Keratinocyte (primary cell): ENCODE data around the gene OR10K1. TPM values are rescaled to one million over a fixed set of nuclear protein-coding genes. Genes with fewer than 3 reads are reported as not detected.

Experiments used
- DNase-seq: peaks from one replicate; pipeline ENCODE4 v3.0.0-alpha.2; 2011; ENCODE audit warnings: low read depth, missing footprints, low spot score
- FAIRE-seq: peaks from 2 replicates; lab custom pipeline; 2011; peaks lifted over from hg19 to GRCh38; lab: Jason Lieb, UNC
- H2AFZ ChIP-seq: 2 replicates; pipeline ENCODE4 v1.6.0; 2012; ENCODE audit warnings: low read length, control low read depth, inconsistent platforms; ENCODE audit not compliant: control insufficient read depth
- H3K27ac ChIP-seq: 2 replicates; pipeline ENCODE4 v1.5.1; 2011; ENCODE audit warnings: low read length; ENCODE audit not compliant: control insufficient read depth, insufficient read depth
- H3K27me3 ChIP-seq: 3 replicates; pipeline ENCODE4 v1.6.0; 2011; ENCODE audit warnings: low read length; ENCODE audit not compliant: control insufficient read depth, insufficient read depth; ENCODE audit errors: extremely low read depth
- H3K36me3 ChIP-seq, 2 experiments: 2 replicates in 1 of 2; 3 replicates in 1 of 2; pipeline ENCODE4 v1.5.1; 2011; ENCODE audit warnings: low read length in 2 of 2, mild to moderate bottlenecking in 1 of 2; ENCODE audit not compliant: control insufficient read depth in 2 of 2, insufficient read depth in 2 of 2; ENCODE audit errors: extremely low read depth in 1 of 2
- H3K4me1 ChIP-seq: 3 replicates; pipeline ENCODE4 v1.5.1; 2011; ENCODE audit warnings: low read length; ENCODE audit not compliant: control insufficient read depth, insufficient read depth; ENCODE audit errors: extremely low read depth
- H3K4me2 ChIP-seq: 3 replicates; pipeline ENCODE4 v1.6.0; 2011; ENCODE audit warnings: low read depth, low read length; ENCODE audit not compliant: control insufficient read depth, insufficient read depth; ENCODE audit errors: extremely low read depth
- H3K4me3 ChIP-seq, 3 experiments: fragments of 200-600 bp in 1 of 3; sonication (generic) in 1 of 3; 2 replicates in 2 of 3; 3 replicates in 1 of 3; pipeline ENCODE4 v1.5.1; 2011 to 2016; ENCODE audit warnings: low read length in 3 of 3, mild to moderate bottlenecking in 3 of 3, control low read depth in 2 of 3, inconsistent platforms in 1 of 3, low read depth in 1 of 3, mixed read lengths in 1 of 3, mixed run types in 1 of 3, moderate library complexity in 1 of 3; ENCODE audit not compliant: control insufficient read depth in 2 of 3, insufficient read depth in 2 of 3; ENCODE audit errors: extremely low read depth in 1 of 3
- H3K79me2 ChIP-seq: 2 replicates; pipeline ENCODE4 v1.6.0; 2012; ENCODE audit warnings: low read length; ENCODE audit not compliant: control insufficient read depth, insufficient read depth
- H3K9ac ChIP-seq: 3 replicates; pipeline ENCODE4 v1.6.0; 2011; ENCODE audit warnings: low read length; ENCODE audit not compliant: control insufficient read depth, insufficient read depth; ENCODE audit errors: extremely low read depth
- H3K9me1 ChIP-seq: 3 replicates; pipeline ENCODE4 v1.6.0; 2011; ENCODE audit warnings: low read length; ENCODE audit not compliant: control insufficient read depth, insufficient read depth; ENCODE audit errors: extremely low read depth
- H3K9me3 ChIP-seq: 2 replicates; pipeline ENCODE4 v1.5.1; 2012; ENCODE audit warnings: low read depth, low read length; ENCODE audit not compliant: control insufficient read depth
- H4K20me1 ChIP-seq: 3 replicates; pipeline ENCODE4 v1.6.0; 2011; ENCODE audit warnings: low read length; ENCODE audit not compliant: control insufficient read depth, insufficient read depth; ENCODE audit errors: extremely low read depth
- CTCF ChIP-seq, 3 experiments: IDR thresholded peaks in 1 of 3; conservative IDR thresholded peaks in 1 of 3; optimal IDR thresholded peaks in 1 of 3; 2 replicates in 2 of 3; 3 replicates in 1 of 3; pipeline versions ENCODE3 to v1.5.1; 2011; ENCODE audit warnings: low read length in 3 of 3, mild to moderate bottlenecking in 3 of 3, moderate library complexity in 2 of 3, control low read depth in 1 of 3, inconsistent platforms in 1 of 3; ENCODE audit not compliant: insufficient read depth in 2 of 3; ENCODE audit errors: extremely low read depth in 1 of 3
- EZH2 ChIP-seq: IDR thresholded peaks from one replicate; pipeline ENCODE4 v1.6.1; 2012; ENCODE audit warnings: inconsistent platforms, mild to moderate bottlenecking, low read length, moderate library complexity
- dilution Hi-C: fragments of 300-500 bp; cut with MboI; formaldehyde crosslinking; loops from one replicate; pipeline ENCODE4 v1.7.0; 2020; ENCODE audit warnings: low sequenced_read_pairs; ENCODE audit not compliant: extremely low pct_ligation_motif_present
- polyA plus RNA-seq, 5 experiments: library from polyadenylated mRNA; depleted of rRNA in 3 of 5; stranded (reverse) in 3 of 5; stranded (forward) in 1 of 5; unstranded in 1 of 5; fragments of >200 nt; gene quantifications; 1 replicate in 1 of 5; 2 replicates in 3 of 5; 3 replicates in 1 of 5; pipeline versions ENCODE4 v1.2.1 to v1.2.3, GENCODE V29; 2011 to 2012; ENCODE audit warnings: missing spikeins in 2 of 5, low read depth in 1 of 5, low replicate concordance in 1 of 5

The OR10K1 gene
- polyA plus RNA-seq, 1 donor (not counting 4 experiments of a cell fraction or from before 2014, with no cell fraction given), result not detected

GRCh38 chr1:158493054-158493453, 31.4 kb downstream of the OR10K1 start:
- no peaks in the 10 kb centered on the region for H3K4me1 ChIP-seq
- FAIRE-seq, result no peak
- DNase-seq, result no peak
- dilution Hi-C loops, result no loop called here
- H3K9me3 ChIP-seq, result no peaks in the 10 kb centered on the region
- H2AFZ ChIP-seq, result no peak overlapping the region
- no peak overlapping the region for H3K4me3 ChIP-seq
- no peak overlapping the region for H3K4me2 ChIP-seq
- TF ChIP-seq EZH2, result no peak
- no peak for TF ChIP-seq CTCF (optimal IDR thresholded peaks at IDR 0.05 in 1 of 3, IDR thresholded peaks at IDR 0.05 in 1 of 3, conservative IDR thresholded peaks at IDR 0.05 in 1 of 3; ENCODE audit: extremely low read depth in 1 of 3, insufficient read depth in 2 of 3, low read length in 3 of 3)
- no peaks in the 10 kb centered on the region for H3K27me3 ChIP-seq
- H3K9ac ChIP-seq, result no peak overlapping the region
- no peaks in the 10 kb centered on the region for H4K20me1 ChIP-seq
- no peaks in the 10 kb centered on the region for H3K9me1 ChIP-seq
- H3K79me2 ChIP-seq, result no peaks in the 10 kb centered on the region
- H3K36me3 ChIP-seq, result no peaks in the 10 kb centered on the region
- no peak overlapping the region for H3K27ac ChIP-seq

- no peak overlapping the region for H3K4me2 ChIP-seq
- dilution Hi-C loops, result no loop called here
- no peak for TF ChIP-seq EZH2
- no peak for TF ChIP-seq CTCF (optimal IDR thresholded peaks at IDR 0.05 in 1 of 3, IDR thresholded peaks at IDR 0.05 in 1 of 3, conservative IDR thresholded peaks at IDR 0.05 in 1 of 3; ENCODE audit: extremely low read depth in 1 of 3, insufficient read depth in 2 of 3, low read length in 3 of 3)
- H3K79me2 ChIP-seq, result no peaks in the 10 kb centered on the region
- no peaks in the 10 kb centered on the region for H3K27me3 ChIP-seq
- H3K4me1 ChIP-seq, result no peaks in the 10 kb centered on the region
- H3K4me3 ChIP-seq, result no peak overlapping the region
- H2AFZ ChIP-seq, result no peak overlapping the region
- H3K9ac ChIP-seq, result no peak overlapping the region
- no peaks in the 10 kb centered on the region for H3K9me1 ChIP-seq
- H3K36me3 ChIP-seq, result no peaks in the 10 kb centered on the region
- DNase-seq (no peak), FAIRE-seq (no peak)
- H4K20me1 ChIP-seq, result no peaks in the 10 kb centered on the region
- H3K27ac ChIP-seq, result no peak overlapping the region
- no peaks in the 10 kb centered on the region for H3K9me3 ChIP-seq
These were observed 33.2 kb downstream of the OR10K1 start for GRCh38 chr1:158494796-158495195.
